ENCODE data around the gene HYDIN. TPM values are rescaled to one million over a fixed set of nuclear protein-coding genes. Genes with fewer than 3 reads are reported as not detected.

The HYDIN gene
- total and polyA plus RNA-seq, 11 donors = 0.26 to 5.4 (median 1.5) TPM

- DNase-seq = peak in 2 of 5 donors; percentile 35 to 46
- ATAC-seq = peak in 3 of 4 donors; percentile 17 to 63 (median 41)
- 82 to 85% (median 83%) methylated on average over 18 of the region's 18 CpGs for WGBS, 4 donors
- no peak for TF ChIP-seq CTCF (IDR thresholded peaks at IDR 0.05)
- TF ChIP-seq POLR2A (IDR thresholded peaks at IDR 0.05) = no peak
- no peak overlapping the region for H3K4me3 ChIP-seq
- intact Hi-C loops (cut with DNase I) = no loop called here
- no peak overlapping the region for H3K27ac ChIP-seq
- H3K27me3 ChIP-seq = no peaks in the 10 kb centered on the region
- peaks cover 0 to 35% (median 24%) of the 10 kb centered on the region in 9 donors for H3K36me3 ChIP-seq
- peaks cover 0 to 8% (median 0%) of the 10 kb centered on the region in 12 donors for H3K4me1 ChIP-seq
- H3K9me3 ChIP-seq = no peaks in the 10 kb centered on the region
Observed at GRCh38 chr16:70788668-70789594, 441.6 kb downstream of the HYDIN start.

DNA sequence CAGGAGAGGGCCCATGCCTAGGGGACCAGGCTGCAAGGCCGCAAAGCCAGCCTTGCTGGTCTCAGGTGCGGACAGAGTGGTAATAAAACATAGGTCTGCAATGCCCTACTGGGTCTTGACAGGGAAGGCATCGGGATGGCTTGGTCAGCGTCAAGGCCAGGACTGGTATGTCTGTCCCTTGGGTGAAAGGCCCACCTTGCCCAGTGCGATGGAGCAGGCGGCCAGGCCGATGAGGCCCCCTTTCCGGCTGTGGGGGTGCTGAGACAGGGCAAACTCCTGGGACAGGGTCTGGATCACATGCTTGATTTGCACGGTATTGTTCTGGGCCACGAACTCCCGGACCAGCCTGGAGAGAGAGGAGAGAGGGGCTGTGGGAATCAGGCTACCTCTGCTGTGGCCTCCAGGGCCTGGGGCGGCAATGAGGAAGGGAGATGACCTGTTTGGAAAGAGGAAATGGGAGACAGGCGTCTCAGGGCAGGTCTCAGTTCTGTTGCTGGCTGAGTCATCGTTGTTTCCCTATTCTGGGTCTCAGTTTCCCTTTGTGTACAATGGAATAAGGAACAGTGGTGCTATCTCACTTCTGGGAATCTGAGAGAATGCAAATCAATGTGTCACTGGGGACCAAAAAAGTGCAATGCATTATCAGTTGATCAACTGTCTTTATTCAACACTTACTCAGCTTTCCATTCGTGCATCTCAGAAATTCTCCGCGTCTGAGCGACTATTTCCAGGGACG, 444.3 kb downstream of the HYDIN start:
- Histone ChIP-seq H3K27ac (no peak overlapping the region), H3K9me3 (peaks cover 0 to 4% (median 0%) of the 10 kb centered on the region in 12 donors), H3K27me3 (no peaks in the 10 kb centered on the region), H3K4me1 (peaks cover 0 to 8% (median 0%) of the 10 kb centered on the region in 12 donors), H3K36me3 (peaks cover 0 to 63% (median 52%) of the 10 kb centered on the region in 9 donors), H3K4me3 (no peak overlapping the region)
- ATAC-seq = no peak
- TF ChIP-seq CTCF (IDR thresholded peaks at IDR 0.05) (no peak), POLR2A (IDR thresholded peaks at IDR 0.05) (no peak)
- WGBS, 4 donors = 90 to 96% (median 95%) methylated on average over 15 to 19 of the region's 19 CpGs
- no peak for DNase-seq
- intact Hi-C loops (cut with DNase I) = no loop called here

GRCh38 chr16:70784692-70785555, 445.6 kb downstream of the HYDIN start:
- ATAC-seq (no peak), DNase-seq (peak in 1 of 5 donors; percentile 38)
- H3K36me3 ChIP-seq = peaks cover 0 to 75% (median 64%) of the 10 kb centered on the region in 9 donors
- intact Hi-C loops (cut with DNase I) = no loop called here
- peaks cover 0 to 8% (median 0%) of the 10 kb centered on the region in 12 donors for H3K4me1 ChIP-seq
- H3K27me3 ChIP-seq = no peaks in the 10 kb centered on the region
- H3K4me3 ChIP-seq = no peak overlapping the region
- peak overlapping the region in 1 of 12 donors; percentile 10 for H3K27ac ChIP-seq
- TF ChIP-seq CTCF (IDR thresholded peaks at IDR 0.05) = no peak
- TF ChIP-seq POLR2A (IDR thresholded peaks at IDR 0.05) = no peak
- H3K9me3 ChIP-seq = peaks cover 0 to 6% (median 0%) of the 10 kb centered on the region in 12 donors
- 79 to 86% (median 82%) methylated on average over 19 to 21 of the region's 21 CpGs for WGBS, 4 donors

All from heart left ventricle (tissue), 16 donors.